Measurements from ENCODE around the gene PRKCE. TPM values are rescaled to one million over a fixed set of nuclear protein-coding genes. Genes with fewer than 3 reads are reported as not detected.
A peak's percentile ranks its signal among the peaks of the same experiment; 100 is the strongest.
"Not testable (repeated sequence)": the region's sequence is repeated elsewhere in the genome, so short reads cannot be mapped to it uniquely, and the experiment has no call there.

Gene PRKCE
- total RNA-seq, 1 experiment from 2014 or later, result 17.7 TPM

- no peak for DNase-seq (ENCODE audit: low spot score)
Measured at GRCh38 chr2:45857867-45858520, 206.5 kb downstream of the PRKCE start.

GRCh38 chr2:45858872-45859271 lies 207.4 kb downstream of the PRKCE start:
- not testable (repeated sequence) for DNase-seq (ENCODE audit: low spot score)

- no peak for DNase-seq (ENCODE audit: low spot score)
Measured at GRCh38 chr2:45859682-45860081, 208.2 kb downstream of the PRKCE start.

GRCh38 chr2:45860136-45861121 lies 209.0 kb downstream of the PRKCE start:
- peak; percentile 6 for DNase-seq (ENCODE audit: low spot score)

- no peak for DNase-seq (ENCODE audit: low spot score)
Measured at GRCh38 chr2:45862843-45863242, 211.4 kb downstream of the PRKCE start.

- DNase-seq (ENCODE audit: low spot score), result no peak
Measured at GRCh38 chr2:45864121-45864520, 212.6 kb downstream of the PRKCE start.

- no peak for DNase-seq (ENCODE audit: low spot score)
Measured at GRCh38 chr2:45867349-45867748, 215.9 kb downstream of the PRKCE start.

GRCh38 chr2:45867800-45868199 lies 216.3 kb downstream of the PRKCE start:
- no peak for DNase-seq (ENCODE audit: low spot score)

- DNase-seq (ENCODE audit: low spot score), result no peak
Measured at GRCh38 chr2:45869165-45869501, 217.7 kb downstream of the PRKCE start.

GRCh38 chr2:45871025-45871424 lies 219.6 kb downstream of the PRKCE start:
- DNase-seq (ENCODE audit: low spot score), result no peak

GRCh38 chr2:45871541-45871940 lies 220.1 kb downstream of the PRKCE start:
- no peak for DNase-seq (ENCODE audit: low spot score)

GRCh38 chr2:45872211-45872610 lies 220.7 kb downstream of the PRKCE start:
- DNase-seq (ENCODE audit: low spot score), result no peak

GRCh38 chr2:45874344-45874743 lies 222.9 kb downstream of the PRKCE start:
- no peak for DNase-seq (ENCODE audit: low spot score)

GRCh38 chr2:45876611-45877010 lies 225.1 kb downstream of the PRKCE start:
- DNase-seq (ENCODE audit: low spot score), result no peak

- DNase-seq (ENCODE audit: low spot score), result no peak
Measured at GRCh38 chr2:45879406-45879805, 227.9 kb downstream of the PRKCE start.

GRCh38 chr2:45879936-45880335 lies 228.5 kb downstream of the PRKCE start:
- DNase-seq (ENCODE audit: low spot score), result no peak

GRCh38 chr2:45881970-45882581 lies 230.6 kb downstream of the PRKCE start:
- no peak for DNase-seq (ENCODE audit: low spot score)

GRCh38 chr2:45882707-45883602 lies 231.5 kb downstream of the PRKCE start:
- no peak for DNase-seq (ENCODE audit: low spot score)

- no peak for DNase-seq (ENCODE audit: low spot score)
Measured at GRCh38 chr2:45883603-45884000, 232.1 kb downstream of the PRKCE start.

GRCh38 chr2:45884126-45884525 lies 232.7 kb downstream of the PRKCE start:
- DNase-seq (ENCODE audit: low spot score), result no peak

GRCh38 chr2:45885171-45885621 lies 233.7 kb downstream of the PRKCE start:
- no peak for DNase-seq (ENCODE audit: low spot score)
